ENCODE results near the gene SLC9A6. TPM values are rescaled to one million over a fixed set of nuclear protein-coding genes. Genes with fewer than 3 reads are reported as not detected.

SLC9A6 gene
- total and polyA plus RNA-seq, 2 of the 8 experiments (the other 6 are each of a cell fraction or from before 2014, with no cell fraction given) = 8.0 to 14.1 TPM

DNA sequence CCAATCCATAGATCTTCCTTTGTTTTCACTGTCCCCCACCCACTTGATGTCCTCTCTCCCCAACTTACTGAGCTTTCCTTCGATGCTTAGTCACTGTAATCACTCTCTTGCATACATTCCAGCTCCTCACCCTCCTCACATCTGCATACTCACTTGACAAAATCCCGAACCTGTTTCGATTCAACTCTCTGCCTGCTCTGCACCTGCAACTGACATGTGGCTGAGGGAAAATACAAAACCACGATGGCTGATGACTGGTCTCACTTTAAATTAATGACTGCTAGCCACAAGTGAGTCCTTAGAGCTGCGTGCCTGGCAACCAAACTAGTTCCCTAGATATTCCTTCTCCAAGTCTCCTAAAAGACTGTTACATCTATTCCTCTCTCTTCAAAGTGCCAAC is 91.7 kb downstream of the SLC9A6 start:
- no peak overlapping the region for H2BK15ac ChIP-seq (ENCODE audit: low read length)
- H2BK20ac ChIP-seq (ENCODE audit: low read length) = no peak overlapping the region
- H3K9ac ChIP-seq (replicated peaks in 1 of 4; ENCODE audit: extremely low read depth in 1 of 4, low read depth in 3 of 4, low read length in 3 of 4) = no peak overlapping the region
- no peaks in the 10 kb centered on the region for H3K36me3 ChIP-seq (ENCODE audit: control insufficient read depth in 2 of 4, insufficient read depth in 4 of 4, low read length in 3 of 4)
- no peak overlapping the region for H2BK120ac ChIP-seq (replicated peaks; ENCODE audit: low read depth, low read length)
- no peak overlapping the region for H2AFZ ChIP-seq (ENCODE audit: low read length)
- no peaks in the 10 kb centered on the region for H3K27me3 ChIP-seq (replicated peaks in 1 of 4; ENCODE audit: control insufficient read depth in 3 of 4, extremely low read depth in 1 of 4, insufficient read depth in 3 of 4, low read length in 3 of 4)
- no peak overlapping the region for H3K56ac ChIP-seq (replicated peaks; ENCODE audit: insufficient read length, low read depth, low read length)
- H3K79me1 ChIP-seq (ENCODE audit: low read depth, low read length) = no peaks in the 10 kb centered on the region
- no peak overlapping the region for H3K4ac ChIP-seq (replicated peaks; ENCODE audit: insufficient read length, low read depth, low read length)
- H2BK5ac ChIP-seq (ENCODE audit: low read depth, low read length) = no peak overlapping the region
- H3K23me2 ChIP-seq (ENCODE audit: low read depth, low read length) = no peaks in the 10 kb centered on the region
- H3K27ac ChIP-seq (ENCODE audit: low read depth, low read length) = no peak overlapping the region
- H4K5ac ChIP-seq (ENCODE audit: insufficient read length, low read depth, low read length) = no peak overlapping the region
- FAIRE-seq (no peak), DNase-seq (ENCODE audit: low read depth in 1 of 2, low spot score in 2 of 2) (no peak)
- H2BK12ac ChIP-seq (ENCODE audit: low read depth, low read length) = no peak overlapping the region
- no peak overlapping the region for H2AK5ac ChIP-seq (ENCODE audit: low read depth, low read length)
- H3K14ac ChIP-seq (ENCODE audit: insufficient read length) = no peak overlapping the region
- TF ChIP-seq SIX5 (IDR thresholded peaks at IDR 0.05; ENCODE audit: low read depth, low read length) (no peak), TEAD4 (IDR thresholded peaks at IDR 0.05; ENCODE audit: low read depth, low read length) (0 out of 2 replicates have a peak, but pooled peaks have one; percentile 14)
- TF ChIP-seq, protein P1, sequence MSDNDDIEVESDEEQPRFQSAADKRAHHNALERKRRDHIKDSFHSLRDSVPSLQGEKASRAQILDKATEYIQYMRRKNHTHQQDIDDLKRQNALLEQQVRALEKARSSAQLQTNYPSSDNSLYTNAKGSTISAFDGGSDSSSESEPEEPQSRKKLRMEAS (IDR thresholded peaks at IDR 0.05) = peak; percentile 44; the same call in 1 of the 2 replicates
- H3K9me3 ChIP-seq (ENCODE audit: insufficient read depth in 2 of 2, low read depth in 1 of 2, low read length in 1 of 2) = no peaks in the 10 kb centered on the region
- ChIA-PET CTCF (ENCODE audit: partially characterized antibody) (no interaction called here), POLR2A (ENCODE audit: partially characterized antibody) (no interaction called here)
- H3K4me3 ChIP-seq (ENCODE audit: extremely low read depth in 1 of 4, insufficient read depth in 2 of 4, low read depth in 3 of 4, low read length in 4 of 4) = no peak overlapping the region
- H3K79me2 ChIP-seq (ENCODE audit: control insufficient read depth in 1 of 2, insufficient read depth in 2 of 2, low read length in 2 of 2) = no peaks in the 10 kb centered on the region
- no peak overlapping the region for H4K91ac ChIP-seq (replicated peaks; ENCODE audit: insufficient read length, low read length)
- no peak overlapping the region for H3K4me2 ChIP-seq (ENCODE audit: insufficient read depth in 1 of 2, low read depth in 2 of 2, low read length in 2 of 2)
- no peak overlapping the region for H3K18ac ChIP-seq (ENCODE audit: extremely low read depth, low read length)
- WGBS, 2 experiments (ENCODE audit: extremely low coverage in 1 of 2, insufficient coverage in 1 of 2, insufficient read length in 1 of 2, insufficient replicate concordance in 2 of 2, low coverage in 1 of 2, low lambda C conversion rate in 2 of 2, missing lambda C conversion rate in 1 of 2) = 87% methylated on average over 5 of the region's 5 CpGs; no CpG with 5 or more reads in 1 of the 2 experiments
- no peak overlapping the region for H3K23ac ChIP-seq (ENCODE audit: insufficient read length)
- H3K4me1 ChIP-seq (replicated peaks in 1 of 4; ENCODE audit: control insufficient read depth in 3 of 4, insufficient read depth in 4 of 4, low read length in 3 of 4) = no peaks in the 10 kb centered on the region
- no peak overlapping the region for H4K8ac ChIP-seq (ENCODE audit: extremely low read depth, insufficient read depth, low read length)
- H4K20me1 ChIP-seq (replicated peaks in 1 of 2; ENCODE audit: control insufficient read depth in 1 of 2, insufficient read depth in 2 of 2, low read length in 2 of 2) = no peaks in the 10 kb centered on the region
